ENCODE results near the gene NPBWR2. TPM values are rescaled to one million over a fixed set of nuclear protein-coding genes. Genes with fewer than 3 reads are reported as not detected.

Gene NPBWR2
- polyA plus RNA-seq, 3 donors, result not detected

GRCh38 chr20:64139199-64140060 lies 32.1 kb upstream of the NPBWR2 start:
- Histone ChIP-seq H3K27ac (ENCODE audit: low read depth in 1 of 2, low read length in 2 of 2) (no peak overlapping the region), H4K20me1 (ENCODE audit: insufficient read depth, low read length) (no peaks in the 10 kb centered on the region), H3K27me3 (ENCODE audit: control insufficient read depth in 2 of 2, insufficient read depth in 2 of 2, low read length in 2 of 2) (no peaks in the 10 kb centered on the region), H2AFZ (ENCODE audit: insufficient read depth, low read depth, low read length, poor library complexity, severe bottlenecking) (no peak overlapping the region), H3K4me1 (ENCODE audit: control insufficient read depth in 1 of 2, insufficient read depth in 2 of 2, low read length in 2 of 2) (no peaks in the 10 kb centered on the region), H3K4me3 (replicated peaks in 1 of 3; ENCODE audit: low read depth in 2 of 3, low read length in 3 of 3) (no peak overlapping the region), H3K36me3 (replicated peaks in 1 of 2; ENCODE audit: control insufficient read depth in 1 of 2, insufficient read depth in 2 of 2, low read length in 2 of 2) (no peaks in the 10 kb centered on the region), H3K9me3 (replicated peaks in 1 of 2; ENCODE audit: control insufficient read depth in 1 of 2, insufficient read depth in 1 of 2, low read length in 2 of 2) (peaks cover 3 to 8% of the 10 kb centered on the region in 2 donors), H3K9ac (ENCODE audit: insufficient read depth, low read length, poor library complexity, severe bottlenecking) (no peak overlapping the region), H3K4me2 (replicated peaks; ENCODE audit: extremely low read depth, low read length, poor library complexity, severe bottlenecking) (no peak overlapping the region), H3K79me2 (ENCODE audit: insufficient read depth, low read length) (no peaks in the 10 kb centered on the region)
- Mint-ChIP-seq H3K36me3 (no peaks in the 10 kb centered on the region), H3K4me3 (no peak overlapping the region), H3K9me3 (peaks cover 0 to 7% (median 3%) of the 10 kb centered on the region in 7 donors), H3K27me3 (ENCODE audit: low read depth in 3 of 3) (peaks cover 3 to 9% (median 6%) of the 10 kb centered on the region in 3 donors), H3K27ac (no peak overlapping the region), H3K4me1 (no peaks in the 10 kb centered on the region)
- DNase-seq, result no peak
- 93% methylated on average over 18 of the region's 21 CpGs for WGBS (ENCODE audit: insufficient coverage)
- intact Hi-C loops (cut with micrococcal nuclease), result no loop called here
- TF ChIP-seq CTCF (IDR thresholded peaks at IDR 0.05), result no peak

GRCh38 chr20:64138276-64138815 lies 31.0 kb upstream of the NPBWR2 start:
- no peak for TF ChIP-seq CTCF (IDR thresholded peaks at IDR 0.05)
- Histone ChIP-seq H3K4me1 (ENCODE audit: control insufficient read depth in 1 of 2, insufficient read depth in 2 of 2, low read length in 2 of 2) (no peaks in the 10 kb centered on the region), H3K27ac (ENCODE audit: low read depth in 1 of 2, low read length in 2 of 2) (no peak overlapping the region), H3K27me3 (ENCODE audit: control insufficient read depth in 2 of 2, insufficient read depth in 2 of 2, low read length in 2 of 2) (no peaks in the 10 kb centered on the region), H2AFZ (ENCODE audit: insufficient read depth, low read depth, low read length, poor library complexity, severe bottlenecking) (no peak overlapping the region), H3K9ac (ENCODE audit: insufficient read depth, low read length, poor library complexity, severe bottlenecking) (no peak overlapping the region), H3K36me3 (replicated peaks in 1 of 2; ENCODE audit: control insufficient read depth in 1 of 2, insufficient read depth in 2 of 2, low read length in 2 of 2) (no peaks in the 10 kb centered on the region), H4K20me1 (ENCODE audit: insufficient read depth, low read length) (no peaks in the 10 kb centered on the region), H3K79me2 (ENCODE audit: insufficient read depth, low read length) (no peaks in the 10 kb centered on the region), H3K4me2 (replicated peaks; ENCODE audit: extremely low read depth, low read length, poor library complexity, severe bottlenecking) (no peak overlapping the region), H3K4me3 (replicated peaks in 1 of 3; ENCODE audit: low read depth in 2 of 3, low read length in 3 of 3) (no peak overlapping the region), H3K9me3 (replicated peaks in 1 of 2; ENCODE audit: control insufficient read depth in 1 of 2, insufficient read depth in 1 of 2, low read length in 2 of 2) (no peaks in the 10 kb centered on the region)
- no peak for DNase-seq
- peaks cover 3 to 9% (median 6%) of the 10 kb centered on the region in 3 donors for H3K27me3 Mint-ChIP-seq (ENCODE audit: low read depth in 3 of 3)
- no peak overlapping the region for H3K27ac Mint-ChIP-seq
- intact Hi-C loops (cut with micrococcal nuclease), result no loop called here
- H3K9me3 Mint-ChIP-seq, result peaks cover 0 to 5% (median 0%) of the 10 kb centered on the region in 7 donors
- WGBS (ENCODE audit: insufficient coverage), result 97% methylated on average over 14 of the region's 18 CpGs
- no peaks in the 10 kb centered on the region for H3K4me1 Mint-ChIP-seq
- H3K4me3 Mint-ChIP-seq, result no peak overlapping the region
- no peaks in the 10 kb centered on the region for H3K36me3 Mint-ChIP-seq
